KBM-7 (cell line): Measurements from ENCODE around the gene DLX4.

Source experiments
- DNase-seq: peaks from one replicate; pipeline ENCODE4 v3.0.0-alpha.2; 2015
- in situ Hi-C: fragments of 300-500 bp; cut with MboI; formaldehyde crosslinking; loops from 2 replicates; pipeline ENCODE4 v1.14.3; 2020; ENCODE audit warnings: low sequenced_read_pairs, low pct_unique_long_range_greater_than_20kb, mixed read lengths

The DLX4 gene

GRCh38 chr17:49966767-49967166, 2.2 kb upstream of the DLX4 start:
- no peak for DNase-seq
- in situ Hi-C loops = no loop called here

- in situ Hi-C loops = no loop called here
Measured at GRCh38 chr17:49967205-49967604, 1.8 kb upstream of the DLX4 start.

GRCh38 chr17:49967621-49968404, 1.2 kb upstream of the DLX4 start:
- DNase-seq = no peak

More at GRCh38 chr17:49967205-49967604, 1.8 kb upstream of the DLX4 start:
- no peak for DNase-seq

DNA sequence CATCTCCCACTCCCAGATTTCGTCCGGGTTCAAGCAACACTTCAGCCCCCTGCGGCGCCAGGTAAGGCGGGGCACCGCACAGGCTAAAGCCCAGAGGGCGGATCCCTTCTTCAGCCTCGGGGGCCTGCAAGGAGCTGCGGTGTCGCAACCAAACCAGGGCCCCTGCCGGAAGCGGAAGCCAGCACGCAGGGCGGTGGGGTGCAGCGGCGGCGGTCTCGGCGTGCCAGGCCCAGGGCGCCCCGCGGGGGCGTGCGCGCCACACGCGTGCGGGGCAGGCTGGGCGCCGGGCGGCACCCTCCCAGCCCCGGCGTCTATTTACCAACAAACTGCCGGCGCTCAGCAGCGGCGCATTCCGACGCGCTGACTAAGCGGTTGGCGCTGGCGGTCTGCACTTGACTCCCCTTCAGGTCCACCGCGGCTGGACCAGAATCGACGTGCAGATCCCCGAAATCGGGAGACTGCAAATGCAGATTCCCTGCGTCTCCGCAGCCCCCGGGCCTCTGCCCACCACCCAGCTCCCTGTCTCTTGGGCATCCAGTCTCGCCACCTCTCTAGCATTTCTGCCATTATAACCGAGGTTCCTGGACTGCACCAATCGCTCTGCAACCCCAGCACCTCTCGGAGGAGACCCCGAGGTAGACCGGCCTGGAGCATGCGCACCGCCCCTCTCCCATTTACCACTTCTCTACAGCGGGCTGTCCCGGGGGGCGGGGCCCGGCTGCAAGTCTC, 421 bp upstream of the DLX4 start:
- in situ Hi-C loops = no loop called here
- peak; percentile 87 for DNase-seq

More at GRCh38 chr17:49967621-49968404, 1.2 kb upstream of the DLX4 start:
- in situ Hi-C loops = no loop called here

- in situ Hi-C loops = no loop called here
- DNase-seq = peak; percentile 17
Measured at GRCh38 chr17:49969795-49970389, 902 bp downstream of the DLX4 start.

- in situ Hi-C loops = no loop called here
- DNase-seq = peak; percentile 11
Measured at GRCh38 chr17:49970498-49970897, 1.5 kb downstream of the DLX4 start.

DNA sequence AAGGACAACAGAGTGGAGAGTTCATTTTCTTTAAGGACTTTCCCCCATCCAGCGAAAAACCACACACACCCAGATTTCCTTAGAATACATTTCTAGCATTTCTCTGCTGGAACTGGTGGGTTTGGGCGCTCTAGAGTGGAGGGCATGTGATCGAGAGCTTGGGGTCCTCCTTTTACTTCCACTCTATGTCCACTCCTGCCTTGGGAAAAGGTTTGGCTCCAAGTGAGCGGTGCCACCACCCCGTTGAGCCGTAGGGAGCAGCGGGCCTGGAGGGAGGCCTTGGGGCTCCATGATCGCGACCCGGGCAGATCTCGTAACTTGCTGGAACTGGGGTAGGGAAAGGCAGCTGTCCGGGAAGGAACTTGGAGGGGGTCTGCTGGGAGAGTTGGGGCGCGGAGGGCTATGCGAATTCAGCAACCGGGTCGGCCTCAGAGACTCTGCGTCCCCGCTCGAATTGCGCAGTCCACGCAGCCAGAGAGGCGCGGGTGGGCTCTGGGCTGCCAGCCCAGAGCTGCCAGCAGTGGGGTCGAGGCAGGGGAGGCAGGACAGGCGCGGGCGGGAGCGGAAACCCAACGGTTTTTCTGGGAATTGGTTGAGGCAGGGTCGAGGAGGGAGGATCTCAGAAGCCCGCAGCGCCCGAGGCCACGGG, 2.3 kb downstream of the DLX4 start:
- in situ Hi-C loops = no loop called here
- peak; percentile 89 for DNase-seq

DNA sequence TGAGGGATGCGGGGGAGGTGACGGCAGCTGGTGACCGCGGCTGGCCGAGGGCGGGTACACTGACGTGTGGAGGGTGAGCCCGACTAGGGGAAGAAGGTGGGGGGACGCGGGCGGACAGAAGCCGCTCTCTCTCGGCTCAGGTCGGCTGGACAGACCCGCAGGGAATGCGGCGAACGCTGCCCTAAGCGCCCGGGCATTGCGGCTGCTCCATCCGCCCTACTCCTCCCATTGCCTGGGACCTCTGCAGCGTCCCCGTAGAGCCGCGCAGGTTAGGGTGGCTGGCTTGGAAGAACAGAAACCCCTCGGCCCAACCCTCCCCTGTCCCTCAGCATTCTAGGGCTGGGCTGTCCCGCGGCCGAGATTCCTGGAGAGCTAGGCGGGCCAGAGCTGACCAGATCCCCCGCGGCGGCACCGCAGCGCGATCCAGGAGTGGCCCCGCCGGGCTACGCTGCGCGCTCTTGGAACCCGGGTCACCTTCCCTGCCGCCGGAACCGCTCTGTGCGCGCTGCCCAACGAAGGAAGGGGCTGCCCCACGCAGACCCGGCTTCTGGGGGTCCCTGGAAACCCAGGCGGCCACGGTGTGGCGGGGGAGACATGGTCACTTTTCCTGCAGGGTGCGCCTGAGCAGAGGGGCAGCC, 3.0 kb downstream of the DLX4 start:
- in situ Hi-C loops = no loop called here
- no peak for DNase-seq

GRCh38 chr17:49972486-49973270, 3.7 kb downstream of the DLX4 start:
- no peak for DNase-seq
- in situ Hi-C loops = no loop called here

GRCh38 chr17:49973271-49973615, 4.3 kb downstream of the DLX4 start:
- no peak for DNase-seq
- in situ Hi-C loops = no loop called here

DNA sequence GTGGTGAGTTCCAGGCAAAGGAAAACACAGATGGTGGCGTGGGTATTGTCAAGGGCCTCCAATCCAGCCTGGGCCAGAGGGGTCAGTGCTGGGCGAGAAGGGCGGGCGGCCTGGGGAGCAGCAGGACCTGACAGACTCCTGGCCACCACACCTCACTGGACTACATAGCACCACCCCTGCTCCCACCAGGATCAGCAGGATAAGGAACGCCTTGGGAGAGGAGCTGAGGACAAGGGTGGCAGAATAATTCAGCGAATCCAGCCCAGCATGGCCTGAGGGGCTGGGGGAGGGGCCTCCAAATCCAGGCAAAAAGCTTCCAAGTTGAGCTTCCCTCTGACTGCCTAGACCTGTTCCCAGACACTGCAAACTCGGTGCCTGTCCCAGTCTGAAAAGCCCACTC, 6.5 kb downstream of the DLX4 start:
- DNase-seq = no peak
- in situ Hi-C loops = loop anchor here (25.0 kb wide), 1 partner anchor 413 kb away; no protein-coding TSS in a partner anchor

DNA sequence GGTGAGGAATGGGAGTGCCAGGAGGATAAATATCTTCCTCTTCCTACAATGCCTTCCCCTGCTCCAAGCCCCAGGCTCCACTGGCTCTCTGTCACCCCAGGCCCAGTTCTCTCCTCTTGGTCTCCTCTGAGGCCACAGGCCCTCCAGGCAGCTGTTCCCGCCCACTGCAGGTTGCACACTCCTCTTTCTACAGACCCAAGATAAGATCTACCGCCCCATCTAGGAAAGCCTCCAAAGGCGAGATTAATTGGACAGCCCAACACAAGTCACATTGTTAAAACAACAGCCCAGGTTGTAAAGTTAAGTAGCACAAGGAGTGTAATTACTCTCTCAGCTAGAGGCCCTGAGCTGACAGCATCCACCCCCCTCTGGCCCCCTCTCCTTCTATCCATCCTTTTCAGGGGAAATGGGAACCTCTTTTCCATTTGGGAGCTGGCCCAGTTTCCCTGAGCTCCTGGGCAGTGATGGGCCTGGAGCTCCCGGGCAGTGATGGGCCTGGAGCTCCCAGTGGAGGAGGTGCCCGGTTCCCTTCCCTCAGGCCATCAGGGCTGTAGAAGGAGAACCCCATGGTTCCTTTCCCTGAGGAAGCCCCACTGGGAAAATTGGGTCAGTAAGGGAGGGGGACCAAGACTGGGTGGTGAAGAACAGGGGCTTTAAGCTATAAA, 7.3 kb downstream of the DLX4 start:
- in situ Hi-C loops = loop anchor here (25.0 kb wide), 1 partner anchor 414 kb away; no protein-coding TSS in a partner anchor
- peak; percentile 79 for DNase-seq

- DNase-seq = no peak
- in situ Hi-C loops = loop anchor here (25.0 kb wide), 1 partner anchor 415 kb away; no protein-coding TSS in a partner anchor
Measured at GRCh38 chr17:49976828-49977202, 7.8 kb downstream of the DLX4 start.

- no peak for DNase-seq
- in situ Hi-C loops = loop anchor here (25.0 kb wide), 1 partner anchor 415 kb away; no protein-coding TSS in a partner anchor
Measured at GRCh38 chr17:49977463-49978389, 8.7 kb downstream of the DLX4 start.

DNA sequence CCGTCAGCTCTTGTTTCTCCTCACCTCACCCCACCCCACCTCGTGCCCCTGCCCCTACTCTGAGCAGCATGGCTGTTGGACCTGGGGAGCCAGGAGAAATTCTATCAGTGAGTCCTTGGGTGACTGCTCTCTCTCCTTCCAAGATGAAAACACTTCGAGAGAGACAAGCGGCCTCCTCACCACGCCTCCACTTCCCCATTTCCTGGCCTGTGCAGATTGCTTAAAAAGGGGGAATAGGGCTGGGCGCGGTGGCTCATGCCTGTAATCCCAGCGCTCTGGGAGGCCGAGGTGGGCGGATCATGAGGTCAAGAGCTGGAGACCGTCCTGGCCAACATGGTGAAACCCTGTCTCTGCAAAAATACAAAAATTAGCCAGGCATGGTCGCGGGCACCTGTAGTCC, 9.5 kb downstream of the DLX4 start:
- peak; percentile 63 for DNase-seq
- in situ Hi-C loops = loop anchor here (25.0 kb wide), 1 partner anchor 416 kb away; no protein-coding TSS in a partner anchor

DNA sequence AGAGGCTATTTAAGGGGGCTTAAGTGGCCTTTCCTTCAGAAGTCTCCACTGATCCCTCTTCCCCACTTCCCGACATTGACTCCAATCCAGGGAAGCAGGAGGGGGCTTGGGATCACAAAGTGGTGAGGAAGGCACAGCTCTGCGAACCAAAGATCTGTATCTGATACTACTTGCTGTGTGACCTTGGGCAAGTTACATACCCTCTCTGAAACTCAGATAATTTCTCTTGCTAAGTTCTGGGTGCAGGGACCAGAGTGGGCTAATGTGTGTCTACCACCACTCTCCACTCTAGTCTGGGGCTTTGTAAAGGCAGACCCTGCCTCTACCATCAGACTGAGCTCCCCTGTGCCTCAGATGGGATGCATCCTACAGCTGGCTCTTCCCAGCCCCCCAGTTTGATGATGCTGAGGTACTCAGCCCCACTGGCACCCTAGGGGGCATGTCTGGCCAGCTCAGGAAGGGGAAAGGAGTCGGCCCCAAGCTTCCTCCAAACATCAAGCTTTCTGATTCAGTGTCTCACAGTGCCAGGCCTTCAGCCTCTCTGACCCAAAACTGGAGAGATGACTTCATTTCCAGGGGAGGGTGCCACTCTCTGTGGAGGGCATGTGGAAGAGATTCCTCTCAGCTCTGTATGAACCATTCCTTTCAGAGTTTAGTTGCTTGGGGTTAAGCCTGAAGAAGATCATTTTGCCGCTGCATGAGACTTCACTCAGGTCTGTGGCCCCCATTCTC, 10.9 kb downstream of the DLX4 start:
- in situ Hi-C loops = loop anchor here (25.0 kb wide), 1 partner anchor 418 kb away; no protein-coding TSS in a partner anchor
- DNase-seq = no peak
